Measurements from ENCODE around the gene MECP2. TPM values are rescaled to one million over a fixed set of nuclear protein-coding genes. Genes with fewer than 3 reads are reported as not detected.
"Not testable (repeated sequence)": the region's sequence is repeated elsewhere in the genome, so short reads cannot be mapped to it uniquely, and the experiment has no call there.

The MECP2 gene
- total RNA-seq: 10 to 100 TPM; 63.7 to 65.1 TPM

GRCh38 chrX:154097589-154098541 lies at the start of gene MECP2:
MECP2 (minus strand) TSS chrX:154097717.
- Mint-ChIP-seq H3K36me3 (ENCODE audit: low read depth) (peaks cover 13% of the 10 kb centered on the region), H3K4me1 (ENCODE audit: low read depth) (peaks cover 48% of the 10 kb centered on the region), H3K27ac (peak within 1 kb of the TSS; percentile 100), H3K9me3 (no peaks in the 10 kb centered on the region), H3K27me3 (no peaks in the 10 kb centered on the region), H3K4me3 (peak within 1 kb of the TSS; percentile 92)
- peak; percentile 89 for ATAC-seq
- ChIA-PET CTCF (interaction anchor here (0.9 kb wide), 1 partner anchor 45 kb away, joined by 4 read pairs; no protein-coding TSS in a partner anchor), POLR2A (no interaction called here)
- intact Hi-C loops (cut with micrococcal nuclease): no loop called here
- no peak for TF ChIP-seq CTCF (IDR thresholded peaks at IDR 0.05)
- peak; percentile 93 for DNase-seq

GRCh38 chrX:154144010-154144409 lies 46.5 kb upstream of the MECP2 start, which contains the start of gene OPN1LW:
OPN1LW (plus strand) TSS chrX:154144243; CDS start chrX:154144284, 41 bp downstream.
- DNase-seq; H3K27ac Mint-ChIP-seq; ATAC-seq; CTCF ChIA-PET; intact Hi-C loops (cut with micrococcal nuclease); H3K27me3 Mint-ChIP-seq; H3K4me1 Mint-ChIP-seq (ENCODE audit: low read depth); POLR2A ChIA-PET; H3K9me3 Mint-ChIP-seq; H3K4me3 Mint-ChIP-seq; H3K36me3 Mint-ChIP-seq (ENCODE audit: low read depth): not testable (repeated sequence)

- Mint-ChIP-seq H3K36me3 (ENCODE audit: low read depth) (no peaks in the 10 kb centered on the region), H3K4me1 (ENCODE audit: low read depth) (no peaks in the 10 kb centered on the region), H3K4me3 (no peak overlapping the region), H3K27me3 (no peaks in the 10 kb centered on the region), H3K9me3 (no peaks in the 10 kb centered on the region), H3K27ac (no peak overlapping the region)
- DNase-seq (no peak), ATAC-seq (no peak)
- no peak for TF ChIP-seq CTCF (IDR thresholded peaks at IDR 0.05)
- intact Hi-C loops (cut with micrococcal nuclease): no loop called here
- ChIA-PET POLR2A (no interaction called here), CTCF (no interaction called here)
Observed at GRCh38 chrX:154142950-154143745, 45.6 kb upstream of the MECP2 start.

- CTCF ChIA-PET: no interaction called here
- TF ChIP-seq CTCF (IDR thresholded peaks at IDR 0.05): no peak
- intact Hi-C loops (cut with micrococcal nuclease): no loop called here
- no peaks in the 10 kb centered on the region for H3K9me3 Mint-ChIP-seq
- H3K27me3 Mint-ChIP-seq: no peaks in the 10 kb centered on the region
- DNase-seq (no peak), ATAC-seq (no peak)
- H3K4me3 Mint-ChIP-seq: no peak overlapping the region
- no peak overlapping the region for H3K27ac Mint-ChIP-seq
- POLR2A ChIA-PET: no interaction called here
- H3K4me1 Mint-ChIP-seq (ENCODE audit: low read depth): no peaks in the 10 kb centered on the region
- H3K36me3 Mint-ChIP-seq (ENCODE audit: low read depth): no peaks in the 10 kb centered on the region
Observed at GRCh38 chrX:154142386-154142785, 44.9 kb upstream of the MECP2 start.

GRCh38 chrX:154140742-154141141 lies 43.2 kb upstream of the MECP2 start:
- ChIA-PET CTCF (no interaction called here), POLR2A (no interaction called here)
- no peak overlapping the region for H3K4me3 Mint-ChIP-seq
- intact Hi-C loops (cut with micrococcal nuclease): no loop called here
- no peaks in the 10 kb centered on the region for H3K36me3 Mint-ChIP-seq (ENCODE audit: low read depth)
- no peak for DNase-seq
- no peak overlapping the region for H3K27ac Mint-ChIP-seq
- no peaks in the 10 kb centered on the region for H3K9me3 Mint-ChIP-seq
- no peaks in the 10 kb centered on the region for H3K27me3 Mint-ChIP-seq
- no peak for ATAC-seq
- H3K4me1 Mint-ChIP-seq (ENCODE audit: low read depth): peaks cover 9% of the 10 kb centered on the region
- no peak for TF ChIP-seq CTCF (IDR thresholded peaks at IDR 0.05)
